GM18517 (cell line): ENCODE measurements around the gene MAPK8IP3.
"Not testable (repeated sequence)": the region's sequence is repeated elsewhere in the genome, so short reads cannot be mapped to it uniquely, and the experiment has no call there.

Experiments used
- ATAC-seq: cut with Tn5 transposase; IDR thresholded peaks from one replicate; pipeline ENCODE4 v1.9.1; 2021; ENCODE audit warnings: mild to moderate bottlenecking, moderate library complexity; ENCODE audit not compliant: unreplicated experiment

The MAPK8IP3 gene

GRCh38 chr16:1784977-1785845 lies 79.2 kb downstream of the MAPK8IP3 start:
- no peak for ATAC-seq

GRCh38 chr16:1785846-1786170 lies 79.8 kb downstream of the MAPK8IP3 start:
- no peak for ATAC-seq

- no peak for ATAC-seq
Measured at GRCh38 chr16:1786242-1787055, 80.5 kb downstream of the MAPK8IP3 start.

- ATAC-seq, result no peak
Measured at GRCh38 chr16:1787056-1787321, 81.0 kb downstream of the MAPK8IP3 start.

- no peak for ATAC-seq
Measured at GRCh38 chr16:1787322-1788094, 81.5 kb downstream of the MAPK8IP3 start.

- no peak for ATAC-seq
Measured at GRCh38 chr16:1788095-1788707, 82.2 kb downstream of the MAPK8IP3 start.

- no peak for ATAC-seq
Measured at GRCh38 chr16:1788708-1789100, 82.7 kb downstream of the MAPK8IP3 start.

GRCh38 chr16:1789643-1790045 lies 83.6 kb downstream of the MAPK8IP3 start:
- no peak for ATAC-seq

GRCh38 chr16:1790261-1790610 lies 84.2 kb downstream of the MAPK8IP3 start:
- ATAC-seq, result no peak

GRCh38 chr16:1790611-1791255 lies 84.7 kb downstream of the MAPK8IP3 start:
- no peak for ATAC-seq

- ATAC-seq, result no peak
Measured at GRCh38 chr16:1791256-1791942, 85.4 kb downstream of the MAPK8IP3 start.

GRCh38 chr16:1791943-1792812 lies 86.2 kb downstream of the MAPK8IP3 start:
- no peak for ATAC-seq

- no peak for ATAC-seq
Measured at GRCh38 chr16:1792836-1793577, 87.0 kb downstream of the MAPK8IP3 start.

- no peak for ATAC-seq
Measured at GRCh38 chr16:1793578-1794220, 87.7 kb downstream of the MAPK8IP3 start, which contains the start of gene IGFALS. IGFALS (minus strand) TSS chr16:1793705; CDS start chr16:1793652, 53 bp downstream.

- no peak for ATAC-seq
Measured at GRCh38 chr16:1794221-1794871, 88.4 kb downstream of the MAPK8IP3 start.

GRCh38 chr16:1794908-1795666 lies 89.1 kb downstream of the MAPK8IP3 start:
- no peak for ATAC-seq

- ATAC-seq, result not testable (repeated sequence)
Measured at GRCh38 chr16:1799263-1799662, 93.3 kb downstream of the MAPK8IP3 start.
